Liver (tissue), 9 donors: Measurements from ENCODE around the gene NPRL2. TPM values are rescaled to one million over a fixed set of nuclear protein-coding genes. Genes with fewer than 3 reads are reported as not detected.

Source experiments
- DNase-seq: peaks from one replicate; pipeline ENCODE4 v3.0.0-alpha.2; 2017; ENCODE audit warnings: low spot score
- H3K27ac ChIP-seq, 2 donors: one replicate each; pipeline ENCODE4 v1.7.0; 2013; ENCODE audit warnings: inconsistent platforms in 2 of 2, low read length in 2 of 2, control low read depth in 1 of 2, low read depth in 1 of 2, mild to moderate bottlenecking in 1 of 2
- H3K27me3 ChIP-seq, 4 donors: one replicate each; pipeline versions ENCODE4 v1.6.1 to v1.7.0; 2013; ENCODE audit warnings: low read length in 3 of 4, inconsistent platforms in 1 of 4, mild to moderate bottlenecking in 1 of 4, moderate library complexity in 1 of 4; ENCODE audit not compliant: control insufficient read depth in 4 of 4, insufficient read depth in 4 of 4
- H3K36me3 ChIP-seq, 4 donors: one replicate each; pipeline versions ENCODE4 v1.6.1 to v1.7.0; 2013; ENCODE audit warnings: low read length in 3 of 4, mild to moderate bottlenecking in 3 of 4, low read depth in 1 of 4, moderate library complexity in 1 of 4; ENCODE audit not compliant: control insufficient read depth in 4 of 4, insufficient read depth in 3 of 4
- H3K4me1 ChIP-seq, 4 donors: one replicate each; pipeline versions ENCODE4 v1.6.1 to v1.7.0; 2013; ENCODE audit warnings: low read length in 3 of 4, mild to moderate bottlenecking in 3 of 4, moderate library complexity in 1 of 4; ENCODE audit not compliant: control insufficient read depth in 4 of 4, insufficient read depth in 4 of 4
- H3K4me3 ChIP-seq, 3 donors: one replicate each; pipeline versions ENCODE4 v1.6.1 to v1.7.0; 2013; ENCODE audit warnings: low read length in 3 of 3, control low read depth in 1 of 3, low read depth in 1 of 3, mild to moderate bottlenecking in 1 of 3
- H3K9ac ChIP-seq, 2 donors: one replicate each; pipeline ENCODE4 v1.7.0; 2013; ENCODE audit warnings: low read length in 2 of 2, mild to moderate bottlenecking in 2 of 2, moderate library complexity in 2 of 2, control low read depth in 1 of 2, low read depth in 1 of 2
- H3K9me3 ChIP-seq, 4 donors: one replicate each; pipeline versions ENCODE4 v1.6.1 to v1.7.0; 2013; ENCODE audit warnings: low read length in 3 of 4; ENCODE audit not compliant: control insufficient read depth in 4 of 4
- EGR1 ChIP-seq, 2 donors: IDR thresholded peaks; 2 replicates each; pipeline ENCODE4 v1.6.1; 2016 to 2018; ENCODE audit warnings: antibody characterized with exemption in 2 of 2, low read depth in 2 of 2
- FOXA1 ChIP-seq: IDR thresholded peaks from 2 replicates; pipeline ENCODE4 v1.6.1; 2016; ENCODE audit warnings: antibody characterized with exemption
- FOXA2 ChIP-seq: IDR thresholded peaks from 2 replicates; pipeline ENCODE4 v1.6.1; 2016; ENCODE audit warnings: antibody characterized with exemption
- GABPA ChIP-seq, 2 donors: IDR thresholded peaks in 1 of 2; conservative IDR thresholded peaks in 1 of 2; 2 replicates each; pipeline ENCODE4 v1.6.1; 2016; ENCODE audit warnings: antibody characterized with exemption in 2 of 2, mild to moderate bottlenecking in 1 of 2, moderate library complexity in 1 of 2
- HNF4A ChIP-seq, 2 donors: conservative IDR thresholded peaks; 2 replicates each; pipeline ENCODE4 v1.6.1; 2016; ENCODE audit warnings: antibody characterized with exemption in 2 of 2, mild to moderate bottlenecking in 2 of 2
- HNF4G ChIP-seq: IDR thresholded peaks from 2 replicates; pipeline ENCODE4 v1.6.1; 2016; ENCODE audit warnings: antibody characterized with exemption
- JUND ChIP-seq, 2 donors: IDR thresholded peaks; 2 replicates each; pipeline ENCODE4 v1.6.1; 2016; ENCODE audit warnings: antibody characterized with exemption in 2 of 2
- NR2F2 ChIP-seq: IDR thresholded peaks from 2 replicates; pipeline ENCODE4 v1.6.1; 2016; ENCODE audit warnings: antibody characterized with exemption
- RAD21 ChIP-seq, 2 donors: IDR thresholded peaks; 2 replicates each; pipeline ENCODE4 v1.6.1; 2016; ENCODE audit warnings: antibody characterized with exemption in 2 of 2, mild to moderate bottlenecking in 2 of 2
- RXRA ChIP-seq, 2 donors: IDR thresholded peaks; 2 replicates each; pipeline ENCODE4 v1.6.1; 2017 to 2018; ENCODE audit warnings: antibody characterized with exemption in 2 of 2, mild to moderate bottlenecking in 1 of 2
- SP1 ChIP-seq: IDR thresholded peaks from 2 replicates; pipeline ENCODE4 v1.6.1; 2018; ENCODE audit warnings: antibody characterized with exemption, mild to moderate bottlenecking
- TAF1 ChIP-seq: conservative IDR thresholded peaks from 2 replicates; pipeline ENCODE4 v1.6.1; 2016; ENCODE audit warnings: antibody characterized with exemption, mild to moderate bottlenecking
- YY1 ChIP-seq: IDR thresholded peaks from 2 replicates; pipeline ENCODE4 v1.6.1; 2016; ENCODE audit warnings: antibody characterized with exemption, mild to moderate bottlenecking
- WGBS: extraction: QIAGEN DNeasy Blood & Tissue Kit; methylation state at CpG from one replicate; pipeline ENCODE4 v1.1.7; 2013; 5-methylcytosine and 5-hydroxymethylcytosine counted together
- polyA plus RNA-seq, 2 donors: library from polyadenylated mRNA; stranded (reverse) in 1 of 2; unstranded in 1 of 2; fragments of 200-250 nt in 1 of 2; fragments of >200 nt in 1 of 2; fragmentation: Nextera tagmentation in 1 of 2; extraction: Ambion mirVana in 1 of 2; gene quantifications; one replicate each; pipeline versions ENCODE4 v1.2.1 to v1.2.3, GENCODE V29; 2013 to 2015
- total RNA-seq, 2 donors: library from RNA; depleted of rRNA; stranded (reverse); fragments of >200 nt; gene quantifications; one replicate each; pipeline ENCODE4 v1.2.3, GENCODE V29; 2014
- TF ChIP-seq, protein P1 (sequence below): IDR thresholded peaks from 2 replicates; pipeline ENCODE4 v1.6.1; 2016; ENCODE audit warnings: antibody characterized with exemption
- TF ChIP-seq, protein P2 (sequence below): fragments of 150-350 bp; IDR thresholded peaks from 2 replicates; pipeline ENCODE4 v1.5.1; 2017; ENCODE audit warnings: improper control_type of control experiment, low read depth, low read length; ENCODE audit not compliant: missing input control
- TF ChIP-seq, protein P3 (sequence below): IDR thresholded peaks from 2 replicates; pipeline ENCODE4 v1.6.1; 2016; ENCODE audit warnings: antibody characterized with exemption
- TF ChIP-seq, protein P4 (sequence below): IDR thresholded peaks from 2 replicates; pipeline ENCODE4 v1.6.1; 2016; ENCODE audit warnings: antibody characterized with exemption, mild to moderate bottlenecking
- TF ChIP-seq, protein P5 (sequence below): IDR thresholded peaks from 2 replicates; pipeline ENCODE4 v1.6.1; 2016; ENCODE audit warnings: antibody characterized with exemption
- donor health status: healthy.
- donor health status: healthy.
- donor health status: healthy.
- donor health status: healthy.
- donor health status: healthy.

Gene NPRL2
- total and polyA plus RNA-seq, 4 donors: 11.3 to 17.3 (median 14.0) TPM

DNA sequence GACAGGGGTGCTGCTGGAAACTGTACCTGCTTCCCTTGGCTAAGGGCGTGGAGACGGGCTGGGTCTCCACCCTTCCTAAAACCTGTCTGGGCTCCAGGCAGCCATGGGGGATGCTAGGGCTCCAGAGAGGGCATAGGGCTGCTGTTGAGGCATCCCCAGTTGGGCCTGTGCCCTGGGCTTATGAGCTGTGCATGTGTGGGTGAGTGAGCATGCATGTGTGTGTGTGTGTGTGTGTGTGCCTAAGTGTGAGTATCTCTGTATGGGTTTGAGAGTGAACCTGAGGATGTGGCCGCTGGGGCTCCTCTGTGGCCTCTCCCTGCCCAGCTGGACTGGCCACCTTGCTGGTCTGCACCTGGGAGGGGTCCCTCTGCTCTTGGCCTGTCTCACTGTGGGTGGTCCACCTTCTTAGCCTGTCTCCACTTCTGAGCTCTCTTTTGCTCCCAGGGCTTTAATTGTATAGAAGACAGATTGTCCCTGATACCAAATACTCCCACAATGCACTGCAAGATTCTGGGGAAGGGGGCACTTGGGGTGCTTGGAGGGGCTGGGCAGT is 20.6 kb upstream of the NPRL2 start:
- WGBS: 83% methylated on average over 3 of the region's 3 CpGs
- Histone ChIP-seq H3K9me3 (no peaks in the 10 kb centered on the region), H3K4me1 (no peaks in the 10 kb centered on the region), H3K27ac (no peak overlapping the region), H3K27me3 (peaks cover 0 to 2% (median 0%) of the 10 kb centered on the region in 4 donors), H3K9ac (no peak overlapping the region), H3K36me3 (no peaks in the 10 kb centered on the region), H3K4me3 (no peak overlapping the region)
- TF ChIP-seq TAF1 (no peak), FOXA2 (no peak), HNF4A (conservative IDR thresholded peaks at IDR 0.05) (no peak), EGR1 (IDR thresholded peaks at IDR 0.05; ENCODE audit: low read depth in 2 of 2) (no peak), SP1 (no peak), NR2F2 (no peak), RAD21 (IDR thresholded peaks at IDR 0.05) (no peak), YY1 (no peak), FOXA1 (no peak), HNF4G (no peak), JUND (IDR thresholded peaks at IDR 0.05) (no peak), GABPA (IDR thresholded peaks at IDR 0.05 in 1 of 2, conservative IDR thresholded peaks at IDR 0.05 in 1 of 2) (no peak), RXRA (IDR thresholded peaks at IDR 0.05) (no peak)
- TF ChIP-seq, protein P1, sequence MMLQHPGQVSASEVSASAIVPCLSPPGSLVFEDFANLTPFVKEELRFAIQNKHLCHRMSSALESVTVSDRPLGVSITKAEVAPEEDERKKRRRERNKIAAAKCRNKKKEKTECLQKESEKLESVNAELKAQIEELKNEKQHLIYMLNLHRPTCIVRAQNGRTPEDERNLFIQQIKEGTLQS: no peak
- TF ChIP-seq, protein P2, sequence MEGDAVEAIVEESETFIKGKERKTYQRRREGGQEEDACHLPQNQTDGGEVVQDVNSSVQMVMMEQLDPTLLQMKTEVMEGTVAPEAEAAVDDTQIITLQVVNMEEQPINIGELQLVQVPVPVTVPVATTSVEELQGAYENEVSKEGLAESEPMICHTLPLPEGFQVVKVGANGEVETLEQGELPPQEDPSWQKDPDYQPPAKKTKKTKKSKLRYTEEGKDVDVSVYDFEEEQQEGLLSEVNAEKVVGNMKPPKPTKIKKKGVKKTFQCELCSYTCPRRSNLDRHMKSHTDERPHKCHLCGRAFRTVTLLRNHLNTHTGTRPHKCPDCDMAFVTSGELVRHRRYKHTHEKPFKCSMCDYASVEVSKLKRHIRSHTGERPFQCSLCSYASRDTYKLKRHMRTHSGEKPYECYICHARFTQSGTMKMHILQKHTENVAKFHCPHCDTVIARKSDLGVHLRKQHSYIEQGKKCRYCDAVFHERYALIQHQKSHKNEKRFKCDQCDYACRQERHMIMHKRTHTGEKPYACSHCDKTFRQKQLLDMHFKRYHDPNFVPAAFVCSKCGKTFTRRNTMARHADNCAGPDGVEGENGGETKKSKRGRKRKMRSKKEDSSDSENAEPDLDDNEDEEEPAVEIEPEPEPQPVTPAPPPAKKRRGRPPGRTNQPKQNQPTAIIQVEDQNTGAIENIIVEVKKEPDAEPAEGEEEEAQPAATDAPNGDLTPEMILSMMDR: no peak
- TF ChIP-seq, protein P3, sequence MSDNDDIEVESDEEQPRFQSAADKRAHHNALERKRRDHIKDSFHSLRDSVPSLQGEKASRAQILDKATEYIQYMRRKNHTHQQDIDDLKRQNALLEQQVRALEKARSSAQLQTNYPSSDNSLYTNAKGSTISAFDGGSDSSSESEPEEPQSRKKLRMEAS: no peak
- TF ChIP-seq, protein P4, sequence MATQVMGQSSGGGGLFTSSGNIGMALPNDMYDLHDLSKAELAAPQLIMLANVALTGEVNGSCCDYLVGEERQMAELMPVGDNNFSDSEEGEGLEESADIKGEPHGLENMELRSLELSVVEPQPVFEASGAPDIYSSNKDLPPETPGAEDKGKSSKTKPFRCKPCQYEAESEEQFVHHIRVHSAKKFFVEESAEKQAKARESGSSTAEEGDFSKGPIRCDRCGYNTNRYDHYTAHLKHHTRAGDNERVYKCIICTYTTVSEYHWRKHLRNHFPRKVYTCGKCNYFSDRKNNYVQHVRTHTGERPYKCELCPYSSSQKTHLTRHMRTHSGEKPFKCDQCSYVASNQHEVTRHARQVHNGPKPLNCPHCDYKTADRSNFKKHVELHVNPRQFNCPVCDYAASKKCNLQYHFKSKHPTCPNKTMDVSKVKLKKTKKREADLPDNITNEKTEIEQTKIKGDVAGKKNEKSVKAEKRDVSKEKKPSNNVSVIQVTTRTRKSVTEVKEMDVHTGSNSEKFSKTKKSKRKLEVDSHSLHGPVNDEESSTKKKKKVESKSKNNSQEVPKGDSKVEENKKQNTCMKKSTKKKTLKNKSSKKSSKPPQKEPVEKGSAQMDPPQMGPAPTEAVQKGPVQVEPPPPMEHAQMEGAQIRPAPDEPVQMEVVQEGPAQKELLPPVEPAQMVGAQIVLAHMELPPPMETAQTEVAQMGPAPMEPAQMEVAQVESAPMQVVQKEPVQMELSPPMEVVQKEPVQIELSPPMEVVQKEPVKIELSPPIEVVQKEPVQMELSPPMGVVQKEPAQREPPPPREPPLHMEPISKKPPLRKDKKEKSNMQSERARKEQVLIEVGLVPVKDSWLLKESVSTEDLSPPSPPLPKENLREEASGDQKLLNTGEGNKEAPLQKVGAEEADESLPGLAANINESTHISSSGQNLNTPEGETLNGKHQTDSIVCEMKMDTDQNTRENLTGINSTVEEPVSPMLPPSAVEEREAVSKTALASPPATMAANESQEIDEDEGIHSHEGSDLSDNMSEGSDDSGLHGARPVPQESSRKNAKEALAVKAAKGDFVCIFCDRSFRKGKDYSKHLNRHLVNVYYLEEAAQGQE: no peak
- TF ChIP-seq, protein P5, sequence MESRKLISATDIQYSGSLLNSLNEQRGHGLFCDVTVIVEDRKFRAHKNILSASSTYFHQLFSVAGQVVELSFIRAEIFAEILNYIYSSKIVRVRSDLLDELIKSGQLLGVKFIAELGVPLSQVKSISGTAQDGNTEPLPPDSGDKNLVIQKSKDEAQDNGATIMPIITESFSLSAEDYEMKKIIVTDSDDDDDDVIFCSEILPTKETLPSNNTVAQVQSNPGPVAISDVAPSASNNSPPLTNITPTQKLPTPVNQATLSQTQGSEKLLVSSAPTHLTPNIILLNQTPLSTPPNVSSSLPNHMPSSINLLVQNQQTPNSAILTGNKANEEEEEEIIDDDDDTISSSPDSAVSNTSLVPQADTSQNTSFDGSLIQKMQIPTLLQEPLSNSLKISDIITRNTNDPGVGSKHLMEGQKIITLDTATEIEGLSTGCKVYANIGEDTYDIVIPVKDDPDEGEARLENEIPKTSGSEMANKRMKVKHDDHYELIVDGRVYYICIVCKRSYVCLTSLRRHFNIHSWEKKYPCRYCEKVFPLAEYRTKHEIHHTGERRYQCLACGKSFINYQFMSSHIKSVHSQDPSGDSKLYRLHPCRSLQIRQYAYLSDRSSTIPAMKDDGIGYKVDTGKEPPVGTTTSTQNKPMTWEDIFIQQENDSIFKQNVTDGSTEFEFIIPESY: no peak
- DNase-seq: no peak
